NCI-H748 (cell line): ENCODE measurements around the gene E2F1.
A peak's percentile ranks its signal among the peaks of the same experiment; 100 is the strongest.
"Not testable (repeated sequence)": the region's sequence is repeated elsewhere in the genome, so short reads cannot be mapped to it uniquely, and the experiment has no call there.

Experiments
- DNase-seq: peaks from one replicate; lab custom pipeline; 2025; ENCODE audit not compliant: unreplicated experiment; lab: John Stamatoyannopoulos, UW

Gene E2F1

GRCh38 chr20:33711446-33711738, 25.2 kb upstream of the E2F1 start:
- no peak for DNase-seq

GRCh38 chr20:33710681-33711445, 24.7 kb upstream of the E2F1 start:
- DNase-seq: no peak

GRCh38 chr20:33709905-33710541, 23.8 kb upstream of the E2F1 start:
- peak; percentile 63 for DNase-seq

GRCh38 chr20:33709398-33709797, 23.2 kb upstream of the E2F1 start:
- DNase-seq: no peak

GRCh38 chr20:33707668-33708067, 21.5 kb upstream of the E2F1 start:
- no peak for DNase-seq

GRCh38 chr20:33704197-33704924, 18.2 kb upstream of the E2F1 start:
- DNase-seq: no peak

GRCh38 chr20:33703498-33704137, 17.4 kb upstream of the E2F1 start:
- no peak for DNase-seq

- DNase-seq: no peak
Measured at GRCh38 chr20:33702861-33703260, 16.7 kb upstream of the E2F1 start.

- DNase-seq: no peak
Measured at GRCh38 chr20:33701629-33702450, 15.7 kb upstream of the E2F1 start.

- DNase-seq: not testable (repeated sequence)
Measured at GRCh38 chr20:33700696-33701441, 14.7 kb upstream of the E2F1 start.

- not testable (repeated sequence) for DNase-seq
Measured at GRCh38 chr20:33698966-33699365, 12.8 kb upstream of the E2F1 start.

- no peak for DNase-seq
Measured at GRCh38 chr20:33697129-33697528, 10.9 kb upstream of the E2F1 start.

- DNase-seq: no peak
Measured at GRCh38 chr20:33696448-33696847, 10.3 kb upstream of the E2F1 start.

- no peak for DNase-seq
Measured at GRCh38 chr20:33694639-33695012, 8.4 kb upstream of the E2F1 start.

GRCh38 chr20:33693741-33694638, 7.8 kb upstream of the E2F1 start:
- DNase-seq: no peak

- no peak for DNase-seq
Measured at GRCh38 chr20:33693289-33693688, 7.1 kb upstream of the E2F1 start.

- no peak for DNase-seq
Measured at GRCh38 chr20:33689973-33690372, 3.8 kb upstream of the E2F1 start.

GRCh38 chr20:33689493-33689892, 3.3 kb upstream of the E2F1 start:
- no peak for DNase-seq

- no peak for DNase-seq
Measured at GRCh38 chr20:33688938-33689424, 2.8 kb upstream of the E2F1 start.
